Stimulated activated CD4-positive, alpha-beta T cell treated with anti-CD3 and anti-CD28 coated beads, Interleukin-2, amount 100 ng/mL, for 4 hours (primary cell): ENCODE measurements around the gene NECAB3.

ENCODE experiments used
- DNase-seq: peaks from one replicate; pipeline ENCODE4 v3.0.0-alpha.2; 2020; ENCODE audit warnings: low read depth

The NECAB3 gene

GRCh38 chr20:33696448-33696847 is 22.2 kb upstream of the NECAB3 start:
- DNase-seq = no peak

DNA sequence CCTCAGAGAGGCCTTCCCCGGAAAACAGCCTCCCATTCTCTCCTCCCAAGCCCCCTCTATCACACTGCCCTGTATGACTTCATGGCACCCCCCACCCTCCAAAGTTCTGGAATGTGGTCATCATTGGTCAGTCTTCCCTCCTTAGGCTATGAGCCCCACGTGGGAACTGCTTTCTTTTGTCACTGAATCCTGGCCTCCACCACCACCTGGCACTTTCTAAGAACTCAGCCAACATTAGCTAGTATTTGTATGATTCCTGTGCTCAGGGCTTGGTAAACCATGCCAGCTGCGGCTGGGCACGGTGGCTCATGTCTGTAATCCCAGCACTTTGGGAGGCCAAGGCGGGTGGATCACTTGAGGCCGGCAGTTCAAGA is 20.4 kb upstream of the NECAB3 start:
- DNase-seq = no peak

DNA sequence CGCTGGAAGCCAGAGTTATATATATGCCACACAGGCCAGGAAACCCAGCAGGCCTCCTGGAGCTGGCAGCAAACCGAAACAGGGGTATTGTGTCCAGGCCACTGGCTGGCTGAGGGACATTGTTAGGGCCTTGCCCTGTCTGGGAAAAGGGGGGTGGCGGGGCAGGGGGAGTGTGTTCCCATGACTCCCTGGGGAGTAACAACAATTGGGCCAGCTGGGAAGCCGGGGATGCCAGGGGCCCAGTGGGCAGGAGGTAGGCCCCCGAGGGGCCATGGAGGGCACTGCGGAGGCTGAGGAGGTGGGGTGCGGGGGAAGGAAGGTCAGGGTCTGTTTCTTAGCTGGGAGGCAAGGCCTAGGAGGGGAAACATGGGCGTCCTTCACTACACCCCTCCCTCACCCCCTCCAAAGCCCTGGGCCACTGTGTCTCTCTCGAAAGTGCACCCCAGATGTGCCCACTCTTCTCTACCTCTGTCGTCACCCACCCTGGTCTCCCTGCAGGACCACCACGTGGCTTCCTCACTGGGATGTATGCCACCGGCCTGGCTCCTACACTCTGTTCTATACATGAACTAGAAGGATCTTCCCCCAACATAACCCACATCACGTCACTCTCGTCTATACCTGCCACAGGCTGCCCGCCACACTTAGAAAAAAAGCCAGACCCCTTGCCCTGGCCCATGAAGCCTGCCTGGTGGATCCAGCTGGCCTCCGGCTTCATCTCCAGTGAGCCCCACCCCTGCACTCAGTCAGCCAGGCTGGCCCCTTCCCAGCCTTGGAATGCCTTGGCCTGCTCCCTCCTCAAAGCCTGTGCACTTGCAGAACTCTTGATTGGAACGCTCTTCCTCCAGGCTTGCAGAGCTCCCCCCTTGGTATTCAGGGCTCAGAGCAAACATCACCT is 19.8 kb upstream of the NECAB3 start:
- DNase-seq = no peak

DNA sequence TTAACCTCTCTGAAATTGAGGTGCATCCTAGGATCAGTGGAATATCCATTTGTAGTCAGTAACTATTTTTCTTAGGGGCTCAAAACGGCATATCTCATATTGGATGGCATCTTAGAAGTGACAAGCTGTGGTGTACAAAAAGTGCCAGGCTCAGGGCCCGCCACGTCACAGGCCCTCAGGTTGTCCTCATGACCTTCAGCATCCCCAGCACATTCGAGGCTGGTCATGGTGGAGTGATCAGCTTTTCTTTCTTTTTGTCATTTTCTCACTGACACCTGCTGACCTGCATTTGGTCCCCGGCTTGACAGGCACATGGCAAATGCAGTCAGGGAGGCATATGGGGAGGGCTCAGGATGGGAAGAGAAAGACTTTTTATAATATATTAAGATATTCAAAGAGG is 19.1 kb upstream of the NECAB3 start:
- no peak for DNase-seq

DNA sequence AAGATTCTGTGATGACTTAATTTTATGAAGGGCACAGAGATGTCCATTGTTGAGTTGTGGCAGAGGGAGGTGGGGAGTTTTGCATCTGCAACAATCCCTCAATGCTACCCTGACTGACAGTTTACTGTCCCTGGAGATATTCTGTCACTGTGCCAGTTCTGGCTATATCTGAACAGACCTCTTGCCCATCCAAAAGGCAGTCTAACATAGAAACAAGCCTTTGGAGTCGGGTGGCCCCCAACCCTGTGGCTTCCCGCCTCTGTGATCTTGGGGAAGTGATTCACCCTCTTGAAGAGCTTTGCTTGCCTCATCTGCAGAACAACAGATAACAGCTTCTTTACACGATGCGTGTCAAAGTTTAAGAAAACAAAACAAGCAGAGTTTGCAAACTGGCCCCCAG is 15.7 kb upstream of the NECAB3 start:
- no peak for DNase-seq

DNA sequence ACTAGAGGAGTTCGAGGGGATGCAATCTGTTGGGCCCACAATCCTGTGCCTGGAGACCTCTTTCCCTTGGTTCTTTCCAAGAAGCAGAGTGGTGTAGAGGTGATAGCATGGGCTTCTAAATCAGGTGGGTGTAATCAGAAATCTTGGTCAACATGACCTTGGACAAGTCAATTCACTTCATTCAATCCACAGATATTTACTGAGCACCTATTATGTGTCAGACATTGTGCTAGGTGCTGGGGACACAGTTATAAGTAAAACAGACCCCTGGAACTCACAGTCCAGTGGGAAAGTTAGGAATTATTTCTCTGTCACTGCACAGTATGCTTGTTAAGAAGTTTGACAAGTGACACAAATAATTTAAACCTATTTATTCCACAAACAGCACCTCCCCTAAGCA is 15.3 kb upstream of the NECAB3 start:
- DNase-seq = no peak

DNA sequence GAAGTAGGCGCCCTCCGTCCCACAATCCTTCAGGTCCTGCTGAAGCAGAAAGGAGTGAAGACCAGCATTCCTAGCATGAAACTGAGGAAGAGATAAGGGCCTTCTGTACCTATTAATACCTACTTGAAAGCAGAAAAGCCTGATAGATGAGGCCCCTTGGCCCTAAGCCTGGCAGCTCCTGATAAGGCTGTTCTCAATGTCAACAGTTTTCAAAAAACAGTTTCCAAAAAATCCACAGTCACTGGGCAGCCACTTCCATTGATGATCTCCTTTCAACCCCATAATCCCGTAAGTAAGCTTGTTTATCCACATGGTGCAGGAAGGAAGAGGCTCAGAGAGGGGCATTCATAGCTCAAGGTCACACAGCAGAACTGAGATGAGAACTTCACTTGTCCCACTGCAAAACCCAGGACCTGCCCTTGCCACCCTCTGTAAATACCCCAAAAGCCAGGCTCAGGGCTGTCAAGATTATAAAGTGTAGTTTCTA is 14.8 kb upstream of the NECAB3 start:
- DNase-seq = no peak

- DNase-seq = no peak
Observed at GRCh38 chr20:33687993-33688937, 14.0 kb upstream of the NECAB3 start.

DNA sequence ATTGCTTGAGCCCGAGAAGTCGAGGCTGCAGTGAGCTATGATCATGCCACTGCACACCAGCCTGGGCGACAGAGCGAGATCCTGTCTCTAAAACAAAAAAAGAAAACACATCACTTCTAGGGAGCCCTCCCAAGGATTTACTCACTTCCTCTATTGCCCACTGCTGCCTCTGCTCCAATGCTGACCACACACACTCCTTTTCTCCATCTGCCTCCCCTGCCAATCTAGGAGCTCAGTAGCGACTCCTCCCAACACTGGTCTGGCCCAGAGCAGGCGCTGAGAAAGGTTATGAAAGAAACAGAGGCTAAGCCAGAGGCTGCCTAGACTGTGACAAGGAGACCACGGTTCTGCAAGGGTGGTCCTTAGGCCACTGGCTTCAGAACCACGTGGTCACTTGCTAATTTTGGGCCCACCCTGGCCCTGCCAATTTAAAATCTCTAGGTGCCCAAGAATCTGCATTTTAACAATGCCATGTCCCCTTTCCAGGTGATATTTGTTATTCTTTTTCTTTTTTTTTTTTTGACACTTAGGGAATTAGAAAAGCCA is 13.2 kb upstream of the NECAB3 start:
- DNase-seq = no peak

DNA sequence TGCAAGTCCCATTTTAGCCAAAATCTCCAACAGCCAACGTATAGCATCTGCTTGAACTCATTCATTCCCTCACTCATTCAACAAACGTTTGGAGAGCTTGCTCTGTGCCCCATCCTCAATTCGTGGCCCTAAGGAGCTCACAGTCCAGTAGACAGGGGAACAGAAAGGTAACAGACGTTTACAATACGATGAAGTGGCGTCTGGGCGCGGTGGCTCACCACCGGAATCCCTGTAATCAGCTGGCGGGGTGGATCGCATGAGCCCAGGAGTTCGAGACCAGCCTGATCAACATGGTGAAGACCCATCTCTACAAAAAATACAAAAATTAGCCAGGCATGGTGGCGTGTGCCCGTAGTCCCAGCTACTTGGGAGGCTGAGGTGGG is 12.7 kb upstream of the NECAB3 start:
- DNase-seq = no peak

DNA sequence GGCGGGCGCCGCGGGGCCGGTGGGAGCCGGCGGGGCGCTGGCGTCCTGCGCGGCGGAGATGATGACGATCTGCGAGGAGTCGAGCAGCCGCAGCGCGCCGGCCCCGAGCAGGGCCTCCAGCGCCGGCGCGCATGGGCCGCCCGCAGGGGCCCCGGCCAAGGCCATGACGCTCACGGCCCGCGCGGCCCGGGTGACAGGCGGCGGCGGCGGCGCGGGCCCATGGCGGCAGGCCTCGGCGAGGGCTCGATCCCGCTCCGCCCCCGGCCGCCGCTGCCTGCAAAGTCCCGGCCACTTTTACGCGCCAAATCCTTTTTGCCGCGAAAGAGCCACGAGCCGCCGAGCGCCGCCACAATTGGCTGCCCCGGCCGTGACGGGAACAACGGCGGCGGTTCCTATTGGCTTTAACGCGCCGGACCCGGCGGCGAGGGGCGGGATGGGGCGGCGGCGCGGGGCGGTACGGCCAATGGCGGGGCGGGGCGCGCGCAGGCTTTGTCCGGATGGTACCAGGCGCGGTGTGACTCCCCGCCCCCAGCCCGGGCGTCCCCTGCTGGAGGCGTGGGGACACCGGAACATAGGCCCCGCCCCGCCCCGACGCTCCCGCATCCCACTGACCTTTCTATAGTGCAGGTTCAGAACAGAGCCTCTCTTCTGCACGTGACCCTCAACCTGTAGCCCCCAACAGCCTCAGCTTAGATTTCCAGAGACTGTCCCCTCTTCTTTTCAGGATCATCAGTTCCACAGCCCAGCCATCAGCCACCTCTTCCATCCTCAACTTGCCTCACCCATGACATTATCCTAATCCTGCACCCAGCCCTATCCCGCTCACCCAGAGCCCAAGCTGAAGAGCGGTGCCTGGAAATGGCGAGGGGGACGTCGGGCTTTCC is 12.1 kb upstream of the NECAB3 start, which contains the start of gene E2F1:
E2F1 (minus strand) TSS at position 286 of the 884 bp plus-strand sequence; CDS start at position 165, 121 bp downstream.
- DNase-seq = peak; percentile 88

- DNase-seq = no peak
Observed at GRCh38 chr20:33685328-33686099, 11.3 kb upstream of the NECAB3 start.

- no peak for DNase-seq
Observed at GRCh38 chr20:33684533-33685327, 10.5 kb upstream of the NECAB3 start.

- no peak for DNase-seq
Observed at GRCh38 chr20:33681728-33682353, 7.6 kb upstream of the NECAB3 start.

DNA sequence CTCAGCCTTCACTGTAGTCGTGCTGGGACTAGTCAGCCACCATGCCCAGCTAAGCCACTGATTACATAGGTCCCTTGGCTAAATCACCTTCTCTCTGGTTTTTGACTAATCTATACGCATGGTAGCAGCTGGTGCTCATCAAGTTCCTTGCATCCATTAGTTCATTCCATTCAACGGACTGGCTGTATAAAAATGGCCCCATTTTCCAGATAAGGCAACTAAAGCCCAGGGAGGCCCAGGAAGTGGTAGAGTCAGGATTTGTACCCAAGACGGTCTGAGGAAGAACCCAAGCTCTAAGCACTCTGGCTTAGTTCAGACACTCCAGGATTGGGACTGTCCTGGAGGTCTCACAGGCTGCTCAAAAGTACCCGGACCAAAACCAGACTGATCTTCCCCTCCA is 7.1 kb upstream of the NECAB3 start:
- DNase-seq = no peak

DNA sequence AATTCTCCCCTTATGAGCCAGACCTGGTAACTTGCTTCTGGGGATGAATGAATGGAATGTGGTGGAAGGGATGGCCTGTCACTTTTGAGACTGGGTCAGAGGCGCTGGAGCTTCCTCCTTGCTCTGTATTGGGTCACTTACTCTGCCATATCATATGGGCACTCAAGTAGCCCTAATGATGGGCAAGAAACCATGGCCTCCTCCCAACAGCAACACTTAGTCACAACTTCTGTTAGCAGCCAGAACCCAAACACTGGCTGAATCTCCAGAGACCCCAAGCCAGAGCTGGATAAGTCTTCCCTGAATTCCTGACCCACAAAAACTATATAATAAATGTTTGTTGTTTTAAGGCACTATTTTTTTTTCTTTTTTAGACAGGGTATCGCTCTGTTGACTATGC is 6.5 kb upstream of the NECAB3 start:
- DNase-seq = no peak

GRCh38 chr20:33679758-33680485 is 5.7 kb upstream of the NECAB3 start:
- DNase-seq = no peak

DNA sequence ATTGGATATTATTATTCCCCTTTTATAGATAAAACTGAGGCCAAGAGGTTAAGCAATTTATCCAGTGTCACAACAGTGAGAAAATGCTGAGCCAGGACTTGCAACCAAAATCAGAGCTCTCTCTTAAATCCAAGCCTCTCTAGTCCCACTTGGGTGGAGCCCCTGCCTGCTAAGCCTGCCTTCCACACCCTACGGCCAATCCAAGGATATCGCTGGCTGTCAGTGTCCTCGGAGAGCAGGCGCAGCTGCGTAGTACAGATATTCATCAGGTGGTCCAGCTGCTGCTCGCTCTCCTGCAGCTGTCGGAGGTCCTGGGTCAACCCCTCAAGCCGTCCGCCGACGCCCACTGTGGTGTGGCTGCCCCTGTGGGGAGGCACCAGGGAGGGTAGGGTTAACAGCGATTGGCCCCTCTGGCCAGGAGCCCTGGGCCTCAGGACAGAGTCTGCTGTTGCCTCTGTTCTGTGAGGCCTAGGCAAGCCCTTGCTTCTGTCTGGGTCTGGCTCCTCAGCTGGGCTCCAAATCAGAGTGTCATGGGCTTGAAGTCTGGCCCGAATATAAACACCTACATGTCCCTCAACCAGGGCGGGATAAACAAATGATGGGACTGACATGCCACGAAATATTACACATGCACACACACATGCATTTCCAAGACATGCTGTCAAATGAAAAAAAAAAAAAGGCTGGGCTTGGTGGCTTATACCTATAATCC is 3.9 kb upstream of the NECAB3 start:
- DNase-seq = no peak
